HG02678 (cell line): ENCODE measurements around the gene FRMD4A.
"Not testable (repeated sequence)": the region's sequence is repeated elsewhere in the genome, so short reads cannot be mapped to it uniquely, and the experiment has no call there.

Experiments
- ATAC-seq: cut with Tn5 transposase; IDR thresholded peaks from one replicate; pipeline ENCODE4 v1.9.1; 2021; ENCODE audit warnings: mild to moderate bottlenecking, moderate library complexity; ENCODE audit not compliant: unreplicated experiment

Gene FRMD4A

GRCh38 chr10:13831711-13832141 is 499.0 kb downstream of the FRMD4A start:
- ATAC-seq = peak; percentile 78

GRCh38 chr10:13830385-13830784 is 500.3 kb downstream of the FRMD4A start:
- ATAC-seq = no peak

- ATAC-seq = no peak
Observed at GRCh38 chr10:13829790-13830189, 500.9 kb downstream of the FRMD4A start.

- not testable (repeated sequence) for ATAC-seq
Observed at GRCh38 chr10:13828284-13828683, 502.4 kb downstream of the FRMD4A start.

- ATAC-seq = no peak
Observed at GRCh38 chr10:13827076-13827797, 503.5 kb downstream of the FRMD4A start.

GRCh38 chr10:13823709-13824405 is 506.9 kb downstream of the FRMD4A start:
- no peak for ATAC-seq

GRCh38 chr10:13823096-13823708 is 507.5 kb downstream of the FRMD4A start:
- no peak for ATAC-seq

GRCh38 chr10:13822490-13822889 is 508.2 kb downstream of the FRMD4A start:
- no peak for ATAC-seq

- no peak for ATAC-seq
Observed at GRCh38 chr10:13820964-13821337, 509.8 kb downstream of the FRMD4A start.

GRCh38 chr10:13820119-13820963 is 510.4 kb downstream of the FRMD4A start:
- no peak for ATAC-seq

- ATAC-seq = no peak
Observed at GRCh38 chr10:13816195-13816925, 514.4 kb downstream of the FRMD4A start.

GRCh38 chr10:13815756-13816155 is 515.0 kb downstream of the FRMD4A start:
- no peak for ATAC-seq

GRCh38 chr10:13813550-13813949 is 517.2 kb downstream of the FRMD4A start:
- no peak for ATAC-seq

- ATAC-seq = no peak
Observed at GRCh38 chr10:13812804-13813203, 517.9 kb downstream of the FRMD4A start.

- no peak for ATAC-seq
Observed at GRCh38 chr10:13810568-13810967, 520.2 kb downstream of the FRMD4A start.

GRCh38 chr10:13809427-13809826 is 521.3 kb downstream of the FRMD4A start:
- no peak for ATAC-seq

GRCh38 chr10:13808556-13809391 is 522.0 kb downstream of the FRMD4A start:
- ATAC-seq = no peak

- no peak for ATAC-seq
Observed at GRCh38 chr10:13806419-13806818, 524.3 kb downstream of the FRMD4A start.
